GM10847 (cell line): ENCODE measurements around the gene LCA5.

Experiments
- POLR2A ChIP-seq: IDR thresholded peaks from 2 replicates; pipeline ENCODE4 v1.6.1; 2011; ENCODE audit not compliant: insufficient read length; ENCODE audit errors: extremely low read depth

LCA5 gene

GRCh38 chr6:79440598-79440997 lies 96.6 kb downstream of the LCA5 start:
- TF ChIP-seq POLR2A, result no peak

- TF ChIP-seq POLR2A, result no peak
Measured at GRCh38 chr6:79438030-79438429, 99.2 kb downstream of the LCA5 start.

- no peak for TF ChIP-seq POLR2A
Measured at GRCh38 chr6:79436241-79436640, 101.0 kb downstream of the LCA5 start.

GRCh38 chr6:79435746-79436145 lies 101.5 kb downstream of the LCA5 start:
- TF ChIP-seq POLR2A, result no peak
